ENCODE measurements around the gene ALCAM. TPM values are rescaled to one million over a fixed set of nuclear protein-coding genes. Genes with fewer than 3 reads are reported as not detected.

Gene ALCAM
- total and polyA plus RNA-seq, 2 donors (not counting 1 experiment from before 2014, with no cell fraction given), result 6.2 to 23.8 TPM

GRCh38 chr3:105424412-105425152, 57.9 kb downstream of the ALCAM start:
- Mint-ChIP-seq H3K27ac (no peak overlapping the region), H3K4me3 (no peak overlapping the region), H3K4me1 (peaks cover 19% of the 10 kb centered on the region), H3K9me3 (ENCODE audit: insufficient read depth) (no peaks in the 10 kb centered on the region), H3K27me3 (no peaks in the 10 kb centered on the region)
- WGBS (ENCODE audit: insufficient coverage), result no CpG with 5 or more reads among the region's 2 CpGs
- Histone ChIP-seq H3K27ac (ENCODE audit: low read length in 2 of 2) (no peak overlapping the region), H3K9me3 (ENCODE audit: control extremely low read depth in 1 of 3, control insufficient read depth in 2 of 3, insufficient read depth in 1 of 3, low read length in 2 of 3) (no peaks in the 10 kb centered on the region), H3K4me2 (replicated peaks; ENCODE audit: low read depth, low read length, poor library complexity, severe bottlenecking) (no peak overlapping the region), H3K9ac (ENCODE audit: low read length) (no peak overlapping the region), H3K4me3 (ENCODE audit: control extremely low read depth in 1 of 5, extremely low read depth in 1 of 5, insufficient read depth in 1 of 5, low read depth in 2 of 5, low read length in 4 of 5) (no peak overlapping the region), H3K27me3 (replicated peaks in 1 of 4; ENCODE audit: control extremely low read depth in 1 of 4, control insufficient read depth in 3 of 4, insufficient read depth in 4 of 4, low read length in 3 of 4) (no peaks in the 10 kb centered on the region), H3K79me2 (ENCODE audit: control insufficient read depth, insufficient read depth, low read length) (peaks cover 3% of the 10 kb centered on the region), H2AFZ (ENCODE audit: insufficient read depth, low read depth, low read length, poor library complexity, severe bottlenecking) (no peak overlapping the region), H3K4me1 (ENCODE audit: control insufficient read depth in 2 of 2, insufficient read depth in 2 of 2, low read length in 2 of 2) (no peaks in the 10 kb centered on the region), H3K36me3 (replicated peaks in 1 of 2; ENCODE audit: control extremely low read depth in 1 of 2, control insufficient read depth in 1 of 2, extremely low read depth in 1 of 2, insufficient read depth in 2 of 2, low read length in 1 of 2) (no peaks in the 10 kb centered on the region), H4K20me1 (ENCODE audit: control insufficient read depth, insufficient read depth, low read length, poor library complexity, severe bottlenecking) (no peaks in the 10 kb centered on the region)
- CTCF ChIA-PET, result no interaction called here
- no peak for DNase-seq
- no peak for ATAC-seq (ENCODE audit: low read depth)
- no peak for TF ChIP-seq EZH2 (IDR thresholded peaks at IDR 0.05; ENCODE audit: borderline replicate concordance, insufficient read depth, low read depth, low read length, poor library complexity, severe bottlenecking)
- no peak for TF ChIP-seq CTCF (IDR thresholded peaks at IDR 0.05)
- POLR2A ChIA-PET, result no interaction called here
- intact Hi-C loops (cut with micrococcal nuclease), result no loop called here

GRCh38 chr3:105425153-105425502, 58.4 kb downstream of the ALCAM start:
- ATAC-seq (ENCODE audit: low read depth) (no peak), DNase-seq (no peak)
- Mint-ChIP-seq H3K9me3 (ENCODE audit: insufficient read depth) (no peaks in the 10 kb centered on the region), H3K27me3 (no peaks in the 10 kb centered on the region), H3K4me3 (no peak overlapping the region), H3K27ac (no peak overlapping the region), H3K4me1 (peaks cover 19% of the 10 kb centered on the region)
- Histone ChIP-seq H3K79me2 (ENCODE audit: control insufficient read depth, insufficient read depth, low read length) (peaks cover 3% of the 10 kb centered on the region), H3K9me3 (ENCODE audit: control extremely low read depth in 1 of 3, control insufficient read depth in 2 of 3, insufficient read depth in 1 of 3, low read length in 2 of 3) (no peaks in the 10 kb centered on the region), H3K27ac (ENCODE audit: low read length in 2 of 2) (no peak overlapping the region), H3K36me3 (replicated peaks in 1 of 2; ENCODE audit: control extremely low read depth in 1 of 2, control insufficient read depth in 1 of 2, extremely low read depth in 1 of 2, insufficient read depth in 2 of 2, low read length in 1 of 2) (no peaks in the 10 kb centered on the region), H3K4me3 (ENCODE audit: control extremely low read depth in 1 of 5, extremely low read depth in 1 of 5, insufficient read depth in 1 of 5, low read depth in 2 of 5, low read length in 4 of 5) (no peak overlapping the region), H3K9ac (ENCODE audit: low read length) (no peak overlapping the region), H3K4me1 (ENCODE audit: control insufficient read depth in 2 of 2, insufficient read depth in 2 of 2, low read length in 2 of 2) (no peaks in the 10 kb centered on the region), H3K27me3 (replicated peaks in 1 of 4; ENCODE audit: control extremely low read depth in 1 of 4, control insufficient read depth in 3 of 4, insufficient read depth in 4 of 4, low read length in 3 of 4) (no peaks in the 10 kb centered on the region), H2AFZ (ENCODE audit: insufficient read depth, low read depth, low read length, poor library complexity, severe bottlenecking) (no peak overlapping the region), H3K4me2 (replicated peaks; ENCODE audit: low read depth, low read length, poor library complexity, severe bottlenecking) (no peak overlapping the region), H4K20me1 (ENCODE audit: control insufficient read depth, insufficient read depth, low read length, poor library complexity, severe bottlenecking) (no peaks in the 10 kb centered on the region)
- 100% methylated on average over 1 of the region's 4 CpGs for WGBS (ENCODE audit: insufficient coverage)
- ChIA-PET POLR2A (no interaction called here), CTCF (interaction anchor here (0.7 kb wide), 1 partner anchor 821 kb away, joined by 4 read pairs; no protein-coding TSS in a partner anchor)
- TF ChIP-seq CTCF (IDR thresholded peaks at IDR 0.05) (no peak), EZH2 (IDR thresholded peaks at IDR 0.05; ENCODE audit: borderline replicate concordance, insufficient read depth, low read depth, low read length, poor library complexity, severe bottlenecking) (no peak)
- intact Hi-C loops (cut with micrococcal nuclease), result no loop called here

All from B cell (primary cell).